ENCODE results near the gene HAGH. TPM values are rescaled to one million over a fixed set of nuclear protein-coding genes. Genes with fewer than 3 reads are reported as not detected.

The HAGH gene
- total and polyA plus RNA-seq, 10 of the 15 experiments (the other 5 are each of a cell fraction or from before 2014, with no cell fraction given): 2.0 to 50.1 (median 22.4) TPM

DNA sequence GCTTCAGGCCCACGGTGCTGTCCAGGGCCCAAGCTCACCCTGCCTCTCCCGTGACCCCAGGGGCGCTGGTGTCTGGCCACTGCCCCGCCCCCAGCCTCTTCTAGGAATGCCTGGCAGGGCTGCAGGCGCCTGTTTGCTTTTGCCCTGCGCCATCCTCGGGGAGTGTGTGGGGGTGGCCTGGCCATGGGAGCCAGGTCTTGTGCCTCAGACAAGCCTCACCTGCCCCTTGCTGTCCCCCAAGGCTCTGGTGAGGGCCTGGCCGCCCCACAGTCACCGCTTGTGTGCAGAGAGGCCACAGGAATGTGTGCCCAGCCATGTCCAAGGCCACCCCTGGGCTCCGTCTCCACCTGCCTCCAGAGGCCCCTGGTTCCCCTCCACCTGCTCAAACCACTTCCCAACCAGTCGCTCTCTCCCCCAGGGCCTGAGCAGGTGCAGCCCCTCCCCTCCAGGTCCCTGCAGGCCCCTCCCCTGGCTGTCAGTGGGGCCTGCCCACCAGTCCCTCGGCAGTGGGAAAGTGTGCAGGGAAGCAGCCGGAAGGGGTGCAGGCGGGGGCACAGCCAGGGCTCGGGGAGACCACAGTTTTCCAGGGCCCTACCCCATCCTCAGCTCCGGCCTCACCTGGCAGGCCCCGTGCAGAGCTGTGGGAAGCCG, 32.3 kb downstream of the HAGH start:
- H3K9me3 ChIP-seq (replicated peaks; ENCODE audit: control insufficient read depth, insufficient read depth, low read length): no peaks in the 10 kb centered on the region; the same call in 2 of the 3 replicates
- no peaks in the 10 kb centered on the region for H3K4me1 ChIP-seq (ENCODE audit: control insufficient read depth, insufficient read depth, low read length)
- intact Hi-C loops (cut with micrococcal nuclease; ENCODE audit: unreplicated experiment): no loop called here
- no peak for ATAC-seq
- no TSS peak for BruUV-seq (replicated peaks)
- in situ Hi-C loops (cut with MboI): no loop called here
- no peak for DNase-seq (ENCODE audit: low read depth, low spot score)
- H4K20me1 ChIP-seq (ENCODE audit: control insufficient read depth, insufficient read depth): no peaks in the 10 kb centered on the region
- no peak overlapping the region for H3K27ac ChIP-seq (ENCODE audit: control insufficient read depth, insufficient read depth)
- no peak overlapping the region for H3K4me2 ChIP-seq (ENCODE audit: control insufficient read depth, insufficient read depth)
- WGBS (ENCODE audit: insufficient coverage, insufficient replicate concordance, low lambda C conversion rate, missing lambda C conversion rate): 72% methylated on average over 16 of the region's 18 CpGs
- no peak overlapping the region for H2AFZ ChIP-seq (ENCODE audit: control insufficient read depth, low read depth, low read length)
- no peak overlapping the region for H3K9ac ChIP-seq (ENCODE audit: control insufficient read depth, insufficient read depth, low read length)
- FAIRE-seq: no peak
- RAD21 ChIA-PET (ENCODE audit: unreplicated experiment): no interaction called here
- peaks cover 0 to 7% of the 10 kb centered on the region in 2 experiments; a peak in 2 of 4 replicates for H3K36me3 ChIP-seq (ENCODE audit: control insufficient read depth in 2 of 2, insufficient read depth in 2 of 2, low read length in 1 of 2)
- POLR2A ChIA-PET: no interaction called here
- no peaks in the 10 kb centered on the region for H3K79me2 ChIP-seq (ENCODE audit: control insufficient read depth, insufficient read depth, low read length)
- no peak overlapping the region for H3K4me3 ChIP-seq
- TF ChIP-seq KLF5 (IDR thresholded peaks at IDR 0.05; ENCODE audit: partially characterized antibody) (no peak), FOXM1 (IDR thresholded peaks at IDR 0.05; ENCODE audit: low read depth, low read length) (no peak), BMI1 (IDR thresholded peaks at IDR 0.05; ENCODE audit: borderline replicate concordance) (no peak), ZNF274 (IDR thresholded peaks at IDR 0.05; ENCODE audit: insufficient read depth, insufficient read length) (no peak), ZNF207 (IDR thresholded peaks at IDR 0.05; ENCODE audit: borderline replicate concordance) (no peak), ZBED1 (IDR thresholded peaks at IDR 0.05; ENCODE audit: borderline replicate concordance) (no peak), WRNIP1 (IDR thresholded peaks at IDR 0.05; ENCODE audit: borderline replicate concordance, low read depth, low read length) (no peak), ZSCAN29 (IDR thresholded peaks at IDR 0.05) (no peak)
- CTCF ChIA-PET: no interaction called here
- SMC1A ChIA-PET (ENCODE audit: uncharacterized antibody, unreplicated experiment): no interaction called here
- H3K27me3 ChIP-seq (replicated peaks in 1 of 2; ENCODE audit: control insufficient read depth in 2 of 2, insufficient read depth in 2 of 2, low read length in 1 of 2): no peaks in the 10 kb centered on the region
